Neuron (in vitro differentiated cells): ENCODE measurements around the gene TLK1.

Experiments used
- H2AFZ ChIP-seq: one replicate; pipeline ENCODE4 v1.6.1; 2013; ENCODE audit warnings: low read depth, mild to moderate bottlenecking, inconsistent platforms, low read length, moderate library complexity
- H3K27me3 ChIP-seq: one replicate; pipeline ENCODE4 v1.6.1; 2013; ENCODE audit warnings: low read length; ENCODE audit not compliant: insufficient read depth
- H3K36me3 ChIP-seq: one replicate; pipeline ENCODE4 v1.6.1; 2013; ENCODE audit warnings: low read length; ENCODE audit not compliant: insufficient read depth
- H3K4me1 ChIP-seq: one replicate; pipeline ENCODE4 v1.6.1; 2013; ENCODE audit warnings: low read length; ENCODE audit not compliant: insufficient read depth
- H3K4me3 ChIP-seq: 2 replicates; pipeline ENCODE4 v1.5.1; 2013; ENCODE audit warnings: mild to moderate bottlenecking, low read length, moderate library complexity
- H3K9me3 ChIP-seq: one replicate; pipeline ENCODE4 v1.6.1; 2013; ENCODE audit warnings: low read length

The TLK1 gene

DNA sequence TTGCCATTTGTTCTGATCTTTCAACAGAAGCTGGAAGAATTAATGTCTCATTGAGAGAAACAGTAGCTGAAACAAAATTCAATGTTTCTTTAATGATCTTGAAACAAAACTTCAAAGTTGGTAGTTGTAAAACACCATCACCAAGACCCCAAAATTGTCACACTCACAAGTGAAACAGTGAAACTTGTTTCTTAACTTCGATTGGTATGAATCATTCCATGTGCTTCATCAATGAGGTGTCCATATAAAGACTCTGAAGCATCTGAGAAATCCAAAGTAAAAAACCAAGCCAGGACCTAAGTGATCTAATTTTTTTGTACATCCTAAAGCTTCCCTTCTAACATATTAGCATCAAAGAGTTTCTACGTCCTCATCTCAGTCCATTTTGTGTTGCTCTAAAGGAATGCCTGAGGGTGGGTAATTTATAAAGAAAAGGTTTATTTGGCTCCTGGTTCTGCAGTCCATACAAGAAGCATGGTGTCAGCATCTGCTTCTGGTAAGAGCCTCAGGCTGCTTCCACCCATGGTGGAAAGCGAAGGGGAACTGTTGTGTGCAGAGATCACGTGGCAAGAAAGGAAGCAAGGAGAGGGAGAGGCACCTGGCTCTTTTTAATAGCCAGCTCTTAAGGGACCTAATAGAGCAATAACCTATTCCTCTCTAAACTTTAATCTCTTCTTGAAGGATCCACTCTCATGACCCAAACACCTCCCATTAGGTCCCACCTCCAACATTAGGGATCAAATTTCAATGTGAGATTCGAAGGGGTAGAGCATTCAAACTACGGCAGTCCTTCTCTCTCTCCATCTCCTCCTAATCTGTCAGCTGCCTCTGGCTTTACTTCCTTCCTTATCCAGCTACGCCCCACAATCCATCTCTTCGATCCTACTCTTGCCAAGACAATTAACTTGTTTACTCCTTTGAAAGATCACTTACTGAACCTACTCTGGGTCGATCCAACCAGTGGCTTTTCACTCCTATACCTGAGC, 20.7 kb upstream of the TLK1 start:
- H3K4me1 ChIP-seq = no peaks in the 10 kb centered on the region
- no peaks in the 10 kb centered on the region for H3K9me3 ChIP-seq
- H3K4me3 ChIP-seq = no peak overlapping the region
- H3K27me3 ChIP-seq = no peaks in the 10 kb centered on the region
- no peaks in the 10 kb centered on the region for H3K36me3 ChIP-seq
- H2AFZ ChIP-seq = no peak overlapping the region

DNA sequence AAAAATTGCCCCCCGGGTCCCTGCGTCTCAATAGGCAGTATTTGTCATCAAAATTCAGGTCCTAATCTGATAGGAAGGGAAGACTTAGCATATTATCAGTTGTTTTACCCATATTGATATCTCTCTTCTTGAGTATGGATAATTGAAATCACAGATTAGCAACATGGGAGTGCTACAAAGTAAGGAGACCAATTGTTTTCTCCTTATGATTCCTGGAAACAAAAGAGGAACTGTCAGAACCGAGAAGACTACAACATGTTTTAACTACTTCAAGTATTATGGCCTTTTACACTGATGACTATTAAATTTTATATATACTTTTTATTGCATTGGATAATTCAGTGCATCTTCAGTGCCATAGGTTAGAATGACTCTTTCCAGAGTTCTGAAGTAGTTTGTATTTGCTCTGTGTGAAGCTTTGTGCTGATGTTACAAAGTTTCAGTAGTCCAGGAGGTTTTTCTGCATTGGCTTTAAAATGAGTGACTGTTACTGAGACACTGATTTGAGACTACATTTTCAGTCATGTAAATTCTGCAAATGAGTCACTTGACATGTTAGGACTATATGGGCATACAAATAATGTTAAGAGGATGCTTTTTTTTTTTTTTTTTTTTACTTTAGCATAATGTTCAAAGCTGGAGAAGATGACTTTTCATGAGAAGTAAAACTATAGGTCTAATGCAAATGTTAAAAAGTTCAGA, 19.7 kb upstream of the TLK1 start:
- no peaks in the 10 kb centered on the region for H3K4me1 ChIP-seq
- H3K4me3 ChIP-seq = no peak overlapping the region
- H2AFZ ChIP-seq = no peak overlapping the region
- H3K27me3 ChIP-seq = no peaks in the 10 kb centered on the region
- H3K36me3 ChIP-seq = no peaks in the 10 kb centered on the region
- no peaks in the 10 kb centered on the region for H3K9me3 ChIP-seq

DNA sequence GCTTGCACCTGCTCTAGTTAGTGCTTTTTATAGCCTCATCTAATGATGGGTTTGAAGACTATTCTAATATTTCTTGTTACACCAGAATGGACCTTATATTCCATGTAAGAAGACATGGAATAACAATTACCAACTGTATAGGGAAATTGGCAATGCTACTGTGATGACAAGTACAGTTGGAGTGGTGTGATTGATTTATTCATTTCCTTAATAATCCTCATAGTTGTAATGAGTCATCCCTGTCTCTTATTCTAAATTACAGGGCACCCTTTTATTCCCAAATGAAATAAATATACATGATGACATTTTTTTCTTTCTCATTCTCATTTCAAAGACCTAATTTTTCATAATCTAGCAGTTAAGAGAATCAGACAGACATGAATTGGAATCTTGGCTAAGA, 18.3 kb upstream of the TLK1 start:
- Histone ChIP-seq H2AFZ (no peak overlapping the region), H3K9me3 (no peaks in the 10 kb centered on the region), H3K27me3 (no peaks in the 10 kb centered on the region), H3K4me3 (no peak overlapping the region), H3K4me1 (no peaks in the 10 kb centered on the region), H3K36me3 (no peaks in the 10 kb centered on the region)

DNA sequence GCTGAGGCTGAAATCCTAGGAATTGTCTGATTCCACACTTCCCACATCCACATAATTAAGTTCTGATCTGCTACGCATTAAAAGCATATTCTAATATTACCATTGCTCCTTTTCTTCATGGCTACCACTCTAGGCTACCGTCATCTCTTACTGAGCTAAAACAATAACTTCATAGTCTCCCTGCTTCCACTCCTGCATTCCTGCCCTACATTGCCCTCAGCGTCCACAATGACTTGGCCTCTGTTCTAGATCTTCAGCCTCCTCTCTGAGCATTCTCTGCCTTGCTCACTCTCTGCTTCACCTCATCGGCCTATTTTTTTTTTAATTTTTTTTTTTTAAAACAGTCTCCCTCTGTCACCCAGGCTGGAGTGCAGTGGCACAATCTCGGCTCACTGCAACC, 15.8 kb upstream of the TLK1 start:
- Histone ChIP-seq H3K36me3 (no peaks in the 10 kb centered on the region), H2AFZ (no peak overlapping the region), H3K27me3 (no peaks in the 10 kb centered on the region), H3K4me1 (no peaks in the 10 kb centered on the region), H3K4me3 (no peak overlapping the region), H3K9me3 (no peaks in the 10 kb centered on the region)

DNA sequence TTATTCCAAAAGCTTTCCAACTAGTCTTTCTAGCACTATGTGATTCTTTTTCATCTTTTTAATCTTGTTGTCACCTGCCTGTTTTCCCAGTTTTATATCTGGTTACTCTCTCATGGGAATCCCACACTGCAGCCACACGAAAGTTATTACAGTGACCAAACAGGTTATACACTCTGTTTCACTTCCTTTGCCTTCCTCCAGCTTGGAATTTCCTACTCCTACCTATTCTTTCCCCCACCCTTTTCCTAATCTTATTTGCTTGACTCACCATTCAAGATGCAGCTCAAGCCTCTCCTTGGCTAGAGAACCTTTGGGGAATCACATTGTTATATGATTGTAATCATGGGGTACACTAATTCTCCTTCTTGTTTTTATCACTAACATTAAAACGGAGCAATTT, 13.4 kb upstream of the TLK1 start:
- Histone ChIP-seq H3K9me3 (no peaks in the 10 kb centered on the region), H3K4me3 (no peak overlapping the region), H3K36me3 (no peaks in the 10 kb centered on the region), H3K4me1 (no peaks in the 10 kb centered on the region), H2AFZ (no peak overlapping the region), H3K27me3 (no peaks in the 10 kb centered on the region)

DNA sequence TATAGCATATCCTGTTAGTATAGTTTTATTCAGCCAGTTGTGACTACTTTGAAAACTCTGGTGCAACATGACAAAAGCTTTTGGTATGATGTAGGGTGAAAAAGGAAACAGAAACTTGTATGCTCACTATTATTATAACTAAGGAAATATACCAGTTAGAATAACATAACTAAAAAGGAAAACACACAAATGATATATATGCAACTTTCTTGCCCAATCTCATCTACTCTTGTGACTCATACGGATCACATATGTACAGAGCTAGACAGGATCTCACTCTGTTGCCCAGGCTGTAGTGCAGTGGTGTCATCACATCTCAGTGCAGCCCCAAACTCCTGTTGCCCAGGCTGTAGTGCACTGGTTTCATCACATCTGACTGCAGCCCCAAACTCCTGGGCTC, 12.4 kb upstream of the TLK1 start:
- Histone ChIP-seq H3K4me3 (no peak overlapping the region), H3K36me3 (no peaks in the 10 kb centered on the region), H3K27me3 (no peaks in the 10 kb centered on the region), H3K9me3 (no peaks in the 10 kb centered on the region), H2AFZ (no peak overlapping the region), H3K4me1 (no peaks in the 10 kb centered on the region)

DNA sequence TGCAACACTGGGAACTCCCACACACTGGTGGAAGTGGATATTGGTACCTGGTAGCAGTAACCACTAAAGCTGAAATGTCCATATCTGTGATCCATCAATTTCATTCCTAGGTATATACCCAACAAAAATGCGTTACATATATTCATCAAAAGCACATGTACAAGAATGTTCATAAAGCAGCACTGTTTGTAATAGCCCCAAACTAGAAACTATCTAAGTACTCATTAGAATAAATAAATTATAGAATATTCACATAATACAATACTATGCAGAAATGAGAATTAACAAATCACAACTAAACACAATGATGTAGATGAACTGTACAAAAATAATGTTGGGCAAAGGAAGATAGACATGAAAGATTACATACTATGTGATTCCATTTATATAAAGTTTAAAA, 11.1 kb upstream of the TLK1 start:
- Histone ChIP-seq H3K27me3 (no peaks in the 10 kb centered on the region), H3K9me3 (no peaks in the 10 kb centered on the region), H3K4me1 (no peaks in the 10 kb centered on the region), H3K36me3 (no peaks in the 10 kb centered on the region), H3K4me3 (no peak overlapping the region), H2AFZ (no peak overlapping the region)

DNA sequence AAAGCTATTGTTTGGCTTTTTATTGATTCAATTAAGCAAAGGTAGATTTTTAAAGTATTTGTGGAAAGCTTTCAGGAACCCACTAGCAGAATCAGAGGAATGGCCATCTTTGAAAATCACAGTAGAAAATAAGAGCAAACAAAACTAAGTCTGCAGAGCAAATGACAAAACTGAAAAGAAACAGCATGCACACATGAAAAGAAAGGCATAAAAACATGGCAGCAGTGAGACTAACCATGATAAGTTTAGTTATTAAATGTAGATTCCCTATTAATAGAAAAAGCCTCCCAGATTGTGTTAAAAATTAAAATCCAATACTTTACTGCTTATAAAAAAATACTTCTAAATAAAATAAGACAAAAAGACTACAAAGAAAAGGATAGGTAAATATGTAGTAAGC, 9.1 kb upstream of the TLK1 start:
- Histone ChIP-seq H3K9me3 (no peaks in the 10 kb centered on the region), H3K4me3 (no peak overlapping the region), H3K4me1 (no peaks in the 10 kb centered on the region), H2AFZ (no peak overlapping the region), H3K27me3 (no peaks in the 10 kb centered on the region), H3K36me3 (no peaks in the 10 kb centered on the region)

DNA sequence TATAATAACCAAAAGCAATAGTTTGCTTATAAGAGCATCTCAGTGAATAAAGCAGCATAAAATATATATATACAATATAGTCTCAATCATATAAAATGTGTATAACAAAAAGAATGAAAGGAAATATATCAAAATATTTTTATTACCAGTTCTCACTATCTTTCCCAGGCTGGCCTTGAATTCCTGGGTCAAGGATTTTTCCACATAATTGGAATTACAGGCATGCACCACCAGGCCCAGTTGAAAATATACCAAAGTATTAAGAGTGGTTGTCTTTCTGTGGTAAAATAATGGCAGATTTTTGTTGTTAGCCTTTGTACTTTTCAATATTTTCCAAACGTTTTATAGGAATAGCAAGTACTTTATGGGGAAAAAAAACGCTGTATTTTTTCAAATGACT, 8.6 kb upstream of the TLK1 start:
- no peaks in the 10 kb centered on the region for H3K36me3 ChIP-seq
- no peaks in the 10 kb centered on the region for H3K4me1 ChIP-seq
- H3K9me3 ChIP-seq = no peaks in the 10 kb centered on the region
- H2AFZ ChIP-seq = no peak overlapping the region
- no peaks in the 10 kb centered on the region for H3K27me3 ChIP-seq
- H3K4me3 ChIP-seq = no peak overlapping the region

DNA sequence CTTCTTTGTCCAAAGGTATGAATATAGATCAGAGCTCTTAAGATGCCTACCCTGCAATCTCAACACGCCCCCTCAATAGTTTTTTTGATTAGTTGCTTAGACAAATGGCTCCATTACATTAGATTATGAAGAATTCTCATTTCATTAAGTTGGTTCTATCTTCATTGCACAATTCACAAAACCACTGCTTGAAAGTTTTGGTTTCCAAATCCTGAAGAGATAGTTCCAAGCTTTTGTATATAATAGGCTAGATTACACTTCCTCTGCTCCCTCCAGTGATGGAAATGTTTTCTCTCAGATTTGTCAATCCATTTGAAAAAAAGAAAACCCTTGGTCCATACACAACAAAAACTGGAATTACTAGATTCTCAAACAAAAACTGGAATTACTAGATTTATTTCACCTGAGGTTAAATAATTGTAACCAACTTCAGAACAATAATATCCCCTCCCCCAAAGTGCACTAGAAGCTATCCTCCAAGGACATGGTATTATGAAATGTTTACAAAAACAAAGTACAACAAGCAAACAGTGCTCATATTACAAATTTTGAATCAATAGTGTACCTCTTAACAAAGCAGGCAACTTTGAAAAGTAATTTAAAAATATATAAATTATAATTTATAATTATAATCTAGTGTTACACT, 6.8 kb upstream of the TLK1 start:
- H3K4me3 ChIP-seq = no peak overlapping the region
- no peaks in the 10 kb centered on the region for H3K27me3 ChIP-seq
- H3K4me1 ChIP-seq = no peaks in the 10 kb centered on the region
- no peaks in the 10 kb centered on the region for H3K9me3 ChIP-seq
- H3K36me3 ChIP-seq = no peaks in the 10 kb centered on the region
- H2AFZ ChIP-seq = no peak overlapping the region

DNA sequence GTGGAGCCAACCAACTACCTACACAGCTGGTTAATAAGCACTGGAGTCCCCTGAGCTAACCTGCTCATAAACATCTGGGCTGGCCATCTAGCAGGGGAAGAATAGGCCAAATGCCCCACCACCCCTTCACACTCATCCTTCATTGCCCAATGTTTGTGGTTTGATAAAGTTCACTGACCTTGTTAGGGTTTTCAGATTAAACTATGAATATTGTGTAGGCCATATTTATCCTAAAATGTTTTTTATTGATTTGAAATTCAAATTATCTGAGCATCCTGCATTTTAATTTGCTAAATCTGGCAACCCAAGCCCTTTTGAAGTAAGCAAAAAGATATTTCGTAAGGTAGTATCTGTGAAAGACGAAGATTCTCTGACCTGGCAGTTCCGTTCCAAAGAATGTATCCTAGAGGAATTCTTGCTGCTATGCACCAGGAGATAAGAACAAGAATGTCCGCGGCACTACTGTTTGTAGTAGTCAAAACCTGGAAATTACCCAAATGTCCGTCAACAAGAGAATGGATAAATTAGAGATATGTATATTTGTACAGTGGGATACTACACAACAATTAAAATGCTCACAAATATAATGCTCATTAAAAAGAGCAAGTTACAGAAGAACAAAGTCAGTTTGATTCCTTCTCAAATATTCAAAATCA, 5.8 kb upstream of the TLK1 start:
- H3K4me3 ChIP-seq = no peak overlapping the region
- no peaks in the 10 kb centered on the region for H3K9me3 ChIP-seq
- H3K4me1 ChIP-seq = peaks cover 6% of the 10 kb centered on the region
- no peak overlapping the region for H2AFZ ChIP-seq
- H3K27me3 ChIP-seq = no peaks in the 10 kb centered on the region
- no peaks in the 10 kb centered on the region for H3K36me3 ChIP-seq

DNA sequence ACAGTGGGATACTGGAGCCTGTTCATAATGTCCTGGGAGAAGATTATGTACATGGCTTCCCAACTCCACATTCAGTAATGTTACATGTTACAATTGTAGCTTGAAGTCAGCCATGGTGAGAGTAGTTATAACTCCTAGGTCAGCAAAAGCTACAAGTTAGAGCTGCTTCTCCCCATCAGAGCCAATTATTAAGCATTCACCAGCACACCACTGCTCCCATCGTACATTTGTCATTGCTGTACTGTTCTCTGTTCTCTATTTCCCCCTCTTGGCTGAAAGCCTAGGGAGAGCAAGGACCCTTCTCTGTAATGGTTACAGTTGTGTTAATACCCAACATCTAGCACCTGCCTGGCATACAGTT, 5.3 kb upstream of the TLK1 start:
- Histone ChIP-seq H2AFZ (no peak overlapping the region), H3K9me3 (no peaks in the 10 kb centered on the region), H3K4me3 (no peak overlapping the region), H3K27me3 (no peaks in the 10 kb centered on the region), H3K4me1 (peaks cover 7% of the 10 kb centered on the region), H3K36me3 (no peaks in the 10 kb centered on the region)

DNA sequence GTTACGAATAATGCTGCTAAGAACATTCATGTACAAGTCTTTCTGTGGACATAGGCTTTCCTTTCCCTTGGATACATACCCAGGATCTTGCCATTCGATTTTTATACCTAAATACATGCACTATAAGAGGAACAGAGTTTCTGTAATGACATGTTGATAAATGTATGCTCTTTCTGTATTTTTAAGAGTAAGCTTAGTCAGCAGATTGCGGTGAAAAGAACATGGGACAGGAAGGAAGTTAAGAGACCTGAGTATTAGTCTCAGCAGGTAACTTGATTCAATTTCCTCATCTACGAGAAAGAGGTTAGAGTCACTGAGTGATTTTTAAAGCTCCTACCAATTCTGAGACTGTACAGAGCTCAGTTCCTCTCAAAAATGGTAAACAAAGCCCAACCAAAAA, 2.6 kb upstream of the TLK1 start:
- H3K36me3 ChIP-seq = no peaks in the 10 kb centered on the region
- H3K4me1 ChIP-seq = peaks cover 10% of the 10 kb centered on the region
- no peak overlapping the region for H2AFZ ChIP-seq
- H3K27me3 ChIP-seq = no peaks in the 10 kb centered on the region
- H3K4me3 ChIP-seq = no peak overlapping the region
- no peaks in the 10 kb centered on the region for H3K9me3 ChIP-seq
